ENCODE measurements around the gene MYH1.

DNA sequence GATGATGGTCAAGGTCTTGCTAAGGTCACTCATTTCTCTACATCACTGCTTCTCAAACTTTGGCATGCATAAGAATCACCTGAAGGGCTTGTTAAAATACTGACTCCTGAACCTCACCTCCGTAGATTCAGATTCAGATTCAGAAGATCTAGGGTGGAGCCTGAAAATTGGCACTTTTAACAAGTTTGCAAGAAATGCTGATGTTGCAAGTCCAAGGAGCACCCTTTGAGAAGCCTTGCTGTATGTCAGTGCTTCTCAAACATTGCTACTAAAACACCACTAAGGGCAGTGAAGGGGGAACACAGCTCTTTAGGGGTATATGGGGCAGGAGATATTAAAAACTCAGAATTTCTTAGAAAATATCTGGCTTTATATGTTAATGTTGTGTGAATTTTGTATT is 13.7 kb upstream of the MYH1 start:
- TF ChIP-seq CTCF (IDR thresholded peaks at IDR 0.05): no peak
- no peak for TF ChIP-seq POLR2A (IDR thresholded peaks at IDR 0.05)
